ENCODE measurements around the gene BBS2. TPM values are rescaled to one million over a fixed set of nuclear protein-coding genes. Genes with fewer than 3 reads are reported as not detected.

The BBS2 gene
- total RNA-seq, 2 experiments from 2014 or later, result 13.9 to 18.3 TPM

DNA sequence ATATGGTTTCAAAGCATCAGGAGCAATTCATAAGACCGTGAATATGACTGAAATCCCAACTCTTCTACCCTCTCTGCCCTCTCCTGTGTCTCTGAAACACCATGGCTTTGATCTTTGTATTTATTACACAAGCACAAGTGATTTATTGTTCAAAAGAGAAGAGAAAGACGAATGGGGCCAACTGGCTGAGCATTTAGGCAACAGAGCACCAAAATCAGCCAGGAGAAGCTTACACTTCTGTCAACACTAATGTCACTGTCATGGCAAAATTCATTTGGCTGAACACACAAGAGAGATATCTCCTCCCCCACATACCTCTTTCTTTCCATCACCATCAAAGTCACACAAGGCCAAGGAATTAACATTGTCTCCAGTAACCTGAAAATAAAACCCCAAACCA, 9.3 kb downstream of the BBS2 start:
- H3K4me1 ChIP-seq (ENCODE audit: insufficient read depth, low read length, poor library complexity, severe bottlenecking), result no peaks in the 10 kb centered on the region
- 0 out of 2 replicates have a peak, but pooled peaks cover 4% of the 10 kb centered on the region for H3K9me3 ChIP-seq (ENCODE audit: low read length)
- no peak for DNase-seq (ENCODE audit: low spot score)
- H3K9me2 ChIP-seq (ENCODE audit: insufficient read depth, low read length), result no peaks in the 10 kb centered on the region
- no peak overlapping the region for H2AFZ ChIP-seq (ENCODE audit: low read length)
- H4K20me1 ChIP-seq (ENCODE audit: insufficient read depth, low read length), result no peaks in the 10 kb centered on the region
- TF ChIP-seq, protein P1, sequence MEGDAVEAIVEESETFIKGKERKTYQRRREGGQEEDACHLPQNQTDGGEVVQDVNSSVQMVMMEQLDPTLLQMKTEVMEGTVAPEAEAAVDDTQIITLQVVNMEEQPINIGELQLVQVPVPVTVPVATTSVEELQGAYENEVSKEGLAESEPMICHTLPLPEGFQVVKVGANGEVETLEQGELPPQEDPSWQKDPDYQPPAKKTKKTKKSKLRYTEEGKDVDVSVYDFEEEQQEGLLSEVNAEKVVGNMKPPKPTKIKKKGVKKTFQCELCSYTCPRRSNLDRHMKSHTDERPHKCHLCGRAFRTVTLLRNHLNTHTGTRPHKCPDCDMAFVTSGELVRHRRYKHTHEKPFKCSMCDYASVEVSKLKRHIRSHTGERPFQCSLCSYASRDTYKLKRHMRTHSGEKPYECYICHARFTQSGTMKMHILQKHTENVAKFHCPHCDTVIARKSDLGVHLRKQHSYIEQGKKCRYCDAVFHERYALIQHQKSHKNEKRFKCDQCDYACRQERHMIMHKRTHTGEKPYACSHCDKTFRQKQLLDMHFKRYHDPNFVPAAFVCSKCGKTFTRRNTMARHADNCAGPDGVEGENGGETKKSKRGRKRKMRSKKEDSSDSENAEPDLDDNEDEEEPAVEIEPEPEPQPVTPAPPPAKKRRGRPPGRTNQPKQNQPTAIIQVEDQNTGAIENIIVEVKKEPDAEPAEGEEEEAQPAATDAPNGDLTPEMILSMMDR (conservative IDR thresholded peaks at IDR 0.05; ENCODE audit: low read length), result no peak
- no peak for TF ChIP-seq EZH2phosphoT487 (IDR thresholded peaks at IDR 0.05; ENCODE audit: borderline replicate concordance, low read depth, low read length)
- CTCF ChIA-PET (ENCODE audit: unreplicated experiment), result no interaction called here
- no TSS peak for BruUV-seq (replicated peaks)
- intact Hi-C loops (cut with micrococcal nuclease; ENCODE audit: unreplicated experiment), result no loop called here
- no peak overlapping the region for H3K4me3 ChIP-seq (ENCODE audit: low read depth, low read length, poor library complexity, severe bottlenecking)
- POLR2A ChIA-PET, result interaction anchor here (0.6 kb wide), 1 partner anchor 83 kb away, joined by 3 read pairs; no protein-coding TSS in a partner anchor
- H3K4me2 ChIP-seq (ENCODE audit: low read length), result no peak overlapping the region
- no peaks in the 10 kb centered on the region for H3K36me3 ChIP-seq (ENCODE audit: insufficient read depth, low read length)
- H3K27ac ChIP-seq (ENCODE audit: low read depth, low read length, poor library complexity, severe bottlenecking), result no peak overlapping the region
- H3K79me2 ChIP-seq (ENCODE audit: insufficient read depth, low read depth, low read length), result no peaks in the 10 kb centered on the region

DNA sequence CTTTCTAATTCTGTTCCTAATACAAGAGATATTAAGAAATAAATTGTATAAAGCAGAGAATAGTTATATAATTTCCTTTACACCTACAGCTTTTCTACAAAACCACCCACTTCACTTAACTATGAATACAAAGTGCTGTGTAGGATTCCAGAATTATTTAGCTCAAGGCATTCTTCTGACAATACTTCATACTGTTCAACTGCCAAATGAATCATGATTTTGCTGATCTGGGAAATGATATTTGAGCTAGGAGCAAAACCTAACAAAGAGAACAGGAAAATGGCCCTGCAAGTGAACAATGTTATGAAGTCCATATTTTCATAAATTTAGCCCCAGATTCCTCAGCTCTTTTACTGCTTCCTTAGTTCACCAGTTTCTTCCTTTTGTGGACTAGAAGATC, 12.9 kb downstream of the BBS2 start:
- intact Hi-C loops (cut with micrococcal nuclease; ENCODE audit: unreplicated experiment), result no loop called here
- ChIA-PET POLR2A (interaction anchor here (0.5 to 1.2 kb wide), 5 partner anchors 9 to 126 kb away, joined by 3 to 4 read pairs (median 3); no protein-coding TSS in a partner anchor), CTCF (ENCODE audit: unreplicated experiment) (interaction anchor here (1.0 kb wide), 1 partner anchor 70 kb away, joined by 3 read pairs; no protein-coding TSS in a partner anchor)
- no peak for DNase-seq (ENCODE audit: low spot score)
- H3K4me3 ChIP-seq (ENCODE audit: low read depth, low read length, poor library complexity, severe bottlenecking), result no peak overlapping the region
- no peak overlapping the region for H3K27ac ChIP-seq (ENCODE audit: low read depth, low read length, poor library complexity, severe bottlenecking)
- no peaks in the 10 kb centered on the region for H4K20me1 ChIP-seq (ENCODE audit: insufficient read depth, low read length)
- no peaks in the 10 kb centered on the region for H3K9me2 ChIP-seq (ENCODE audit: insufficient read depth, low read length)
- no TSS peak for BruUV-seq (replicated peaks)
- H3K9me3 ChIP-seq (ENCODE audit: low read length), result no peaks in the 10 kb centered on the region
- no peaks in the 10 kb centered on the region for H3K79me2 ChIP-seq (ENCODE audit: insufficient read depth, low read depth, low read length)
- H3K36me3 ChIP-seq (ENCODE audit: insufficient read depth, low read length), result no peaks in the 10 kb centered on the region
- TF ChIP-seq, protein P1 (conservative IDR thresholded peaks at IDR 0.05; ENCODE audit: low read length), result no peak
- TF ChIP-seq EZH2phosphoT487 (IDR thresholded peaks at IDR 0.05; ENCODE audit: borderline replicate concordance, low read depth, low read length), result no peak
- H3K4me1 ChIP-seq (ENCODE audit: insufficient read depth, low read length, poor library complexity, severe bottlenecking), result no peaks in the 10 kb centered on the region
- H2AFZ ChIP-seq (ENCODE audit: low read length), result no peak overlapping the region
- H3K4me2 ChIP-seq (ENCODE audit: low read length), result no peak overlapping the region

DNA sequence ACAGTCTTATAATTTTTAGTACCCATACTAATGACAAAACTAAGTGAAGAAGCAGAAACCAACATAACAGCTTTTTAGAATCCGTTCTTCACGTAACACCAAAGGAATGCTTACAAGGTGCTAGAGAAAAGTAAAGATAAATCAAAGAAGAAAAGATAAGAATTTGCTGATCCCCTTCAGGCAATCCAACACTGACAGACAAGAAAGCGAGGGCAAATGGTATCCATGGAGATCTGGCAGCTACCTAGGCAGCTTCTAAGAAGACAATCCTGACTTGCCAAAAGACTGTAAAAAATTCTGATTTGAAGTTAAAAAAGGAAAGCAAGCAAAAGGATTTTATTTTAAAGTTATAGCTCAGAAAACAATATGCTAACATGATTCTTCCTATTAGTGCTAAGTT, 14.6 kb downstream of the BBS2 start:
- CTCF ChIA-PET (ENCODE audit: unreplicated experiment), result no interaction called here
- POLR2A ChIA-PET, result interaction anchor here (0.7 to 1.1 kb wide), 2 partner anchors 9 to 138 kb away, joined by 3 read pairs; no protein-coding TSS in a partner anchor
- Histone ChIP-seq H3K9me3 (ENCODE audit: low read length) (no peaks in the 10 kb centered on the region), H3K79me2 (ENCODE audit: insufficient read depth, low read depth, low read length) (no peaks in the 10 kb centered on the region), H3K27ac (ENCODE audit: low read depth, low read length, poor library complexity, severe bottlenecking) (no peak overlapping the region), H4K20me1 (ENCODE audit: insufficient read depth, low read length) (no peaks in the 10 kb centered on the region), H3K4me1 (ENCODE audit: insufficient read depth, low read length, poor library complexity, severe bottlenecking) (no peaks in the 10 kb centered on the region), H3K36me3 (ENCODE audit: insufficient read depth, low read length) (no peaks in the 10 kb centered on the region), H3K4me3 (ENCODE audit: low read depth, low read length, poor library complexity, severe bottlenecking) (no peak overlapping the region), H3K9me2 (ENCODE audit: insufficient read depth, low read length) (no peaks in the 10 kb centered on the region), H3K4me2 (ENCODE audit: low read length) (no peak overlapping the region), H2AFZ (ENCODE audit: low read length) (no peak overlapping the region)
- no peak for DNase-seq (ENCODE audit: low spot score)
- TF ChIP-seq, protein P1 (conservative IDR thresholded peaks at IDR 0.05; ENCODE audit: low read length), result no peak
- TF ChIP-seq EZH2phosphoT487 (IDR thresholded peaks at IDR 0.05; ENCODE audit: borderline replicate concordance, low read depth, low read length), result no peak
- no TSS peak for BruUV-seq (replicated peaks)
- intact Hi-C loops (cut with micrococcal nuclease; ENCODE audit: unreplicated experiment), result no loop called here
